Right lobe of liver (tissue), 6 donors: ENCODE results near the gene KIRREL3. TPM values are rescaled to one million over a fixed set of nuclear protein-coding genes. Genes with fewer than 3 reads are reported as not detected.

Experiments used
- ATAC-seq, 4 donors: fragments of 200-7000 bp; cut with Tn5 transposase; one replicate each; pipeline ENCODE4 v1.9.1; 2020; ENCODE audit warnings: mild to moderate bottlenecking in 4 of 4, moderate library complexity in 4 of 4
- DNase-seq, 3 donors: peaks; one replicate each; pipeline ENCODE4 v3.0.0-alpha.2; 2020
- H3K27ac ChIP-seq, 3 donors: fragments of 200-600 bp; one replicate each; pipeline ENCODE4 v1.8.0; 2022
- H3K27me3 ChIP-seq, 2 donors: fragments of 200-600 bp; one replicate each; pipeline ENCODE4 v1.8.0; 2022
- H3K36me3 ChIP-seq, 4 donors: fragments of 200-600 bp; sonication (generic) in 1 of 4; one replicate each; pipeline versions ENCODE4 v1.5.1 to v1.8.0; 2017 to 2022; ENCODE audit warnings: control low read depth in 1 of 4
- H3K4me1 ChIP-seq, 4 donors: fragments of 200-600 bp; sonication (generic) in 1 of 4; one replicate each; pipeline versions ENCODE4 v1.5.1 to v1.8.0; 2017 to 2022; ENCODE audit warnings: control low read depth in 1 of 4
- H3K4me3 ChIP-seq, 3 donors: fragments of 200-600 bp; one replicate each; pipeline ENCODE4 v1.8.0; 2022
- H3K9me3 ChIP-seq, 4 donors: fragments of 200-600 bp; sonication (generic) in 1 of 4; one replicate each; pipeline versions ENCODE4 v1.5.1 to v1.8.0; 2017 to 2022; ENCODE audit warnings: control low read depth in 1 of 4
- POLR2A ChIP-seq: fragments of 450-650 bp; IDR thresholded peaks from one replicate; pipeline ENCODE4 v1.6.1; 2017; ENCODE audit warnings: antibody characterized with exemption, mild to moderate bottlenecking
- WGBS: methylation state at CpG from one replicate; pipeline ENCODE4 v1.1.6; 2018; ENCODE audit warnings: low coverage, low lambda C conversion rate; ENCODE audit not compliant: insufficient coverage; ENCODE audit errors: missing lambda C conversion rate; 5-methylcytosine and 5-hydroxymethylcytosine counted together
- intact Hi-C, 2 donors: fragments of 100-400 bp; cut with DNase I; formaldehyde crosslinking; loops; one replicate each; pipeline versions ENCODE4 v1.11.2 to v1.14.1; 2022
- total RNA-seq, 6 experiments: library from RNA; depleted of rRNA in 2 of 6; stranded (reverse); fragments of >200 nt in 2 of 6; fragmentation: NEBNext Ultra II Directional in 3 of 6; extraction: Animal tissue kit (Norgen Biotek cat#: 25700) in 3 of 6; gene quantifications; one replicate each; pipeline versions ENCODE4 v1.1.0 to v1.2.4, GENCODE V29; 2016 to 2023
- TF ChIP-seq, protein P1 (sequence below), 4 donors: fragments of 200-600 bp in 3 of 4; fragments of 450-650 bp in 1 of 4; IDR thresholded peaks; one replicate each; pipeline versions ENCODE4 v1.5.1 to v1.8.0; 2016 to 2022; ENCODE audit warnings: antibody characterized with exemption in 4 of 4, mild to moderate bottlenecking in 2 of 4
- donor health status: DM: no; HTN: yes; CAD: no.
- donor health status: DM: no; HTN: no; CAD: no.
- donor health status: DM: no; HTN: no; CAD: no.
- donor health status: DM: no; HTN: yes; CAD: no.
- donor health status: DM: no; HTN: yes; CAD: no.

Gene KIRREL3
- total RNA-seq, 6 experiments from 2014 or later: not detected

DNA sequence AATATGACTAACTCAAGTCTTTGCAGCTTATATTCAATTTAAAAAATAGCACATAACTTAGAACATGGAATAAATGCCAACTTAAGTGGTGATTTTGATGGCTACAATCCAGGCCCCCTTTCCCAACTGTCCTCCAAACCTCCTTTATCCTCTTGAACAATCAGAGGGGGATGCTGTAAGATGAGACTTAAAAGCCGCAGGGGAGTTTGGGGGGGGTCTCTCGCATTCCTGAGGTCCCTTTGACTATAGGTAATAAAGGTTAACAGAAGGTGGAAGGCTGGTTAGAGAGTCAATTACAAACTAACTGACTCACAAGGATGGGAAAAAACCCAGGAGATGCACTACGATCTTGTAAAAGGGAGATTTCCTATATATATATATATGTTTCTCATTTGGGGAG lies 101.8 kb downstream of the KIRREL3 start:
- DNase-seq: no peak
- Histone ChIP-seq H3K4me3 (no peak overlapping the region), H3K4me1 (no peaks in the 10 kb centered on the region), H3K27me3 (no peaks in the 10 kb centered on the region), H3K36me3 (no peaks in the 10 kb centered on the region), H3K9me3 (no peaks in the 10 kb centered on the region), H3K27ac (no peak overlapping the region)
- no peak for ATAC-seq
- no peak for TF ChIP-seq POLR2A
- TF ChIP-seq, protein P1, sequence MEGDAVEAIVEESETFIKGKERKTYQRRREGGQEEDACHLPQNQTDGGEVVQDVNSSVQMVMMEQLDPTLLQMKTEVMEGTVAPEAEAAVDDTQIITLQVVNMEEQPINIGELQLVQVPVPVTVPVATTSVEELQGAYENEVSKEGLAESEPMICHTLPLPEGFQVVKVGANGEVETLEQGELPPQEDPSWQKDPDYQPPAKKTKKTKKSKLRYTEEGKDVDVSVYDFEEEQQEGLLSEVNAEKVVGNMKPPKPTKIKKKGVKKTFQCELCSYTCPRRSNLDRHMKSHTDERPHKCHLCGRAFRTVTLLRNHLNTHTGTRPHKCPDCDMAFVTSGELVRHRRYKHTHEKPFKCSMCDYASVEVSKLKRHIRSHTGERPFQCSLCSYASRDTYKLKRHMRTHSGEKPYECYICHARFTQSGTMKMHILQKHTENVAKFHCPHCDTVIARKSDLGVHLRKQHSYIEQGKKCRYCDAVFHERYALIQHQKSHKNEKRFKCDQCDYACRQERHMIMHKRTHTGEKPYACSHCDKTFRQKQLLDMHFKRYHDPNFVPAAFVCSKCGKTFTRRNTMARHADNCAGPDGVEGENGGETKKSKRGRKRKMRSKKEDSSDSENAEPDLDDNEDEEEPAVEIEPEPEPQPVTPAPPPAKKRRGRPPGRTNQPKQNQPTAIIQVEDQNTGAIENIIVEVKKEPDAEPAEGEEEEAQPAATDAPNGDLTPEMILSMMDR (IDR thresholded peaks at IDR 0.05): no peak
- 61% methylated on average over 3 of the region's 3 CpGs for WGBS
- intact Hi-C loops: no loop called here

DNA sequence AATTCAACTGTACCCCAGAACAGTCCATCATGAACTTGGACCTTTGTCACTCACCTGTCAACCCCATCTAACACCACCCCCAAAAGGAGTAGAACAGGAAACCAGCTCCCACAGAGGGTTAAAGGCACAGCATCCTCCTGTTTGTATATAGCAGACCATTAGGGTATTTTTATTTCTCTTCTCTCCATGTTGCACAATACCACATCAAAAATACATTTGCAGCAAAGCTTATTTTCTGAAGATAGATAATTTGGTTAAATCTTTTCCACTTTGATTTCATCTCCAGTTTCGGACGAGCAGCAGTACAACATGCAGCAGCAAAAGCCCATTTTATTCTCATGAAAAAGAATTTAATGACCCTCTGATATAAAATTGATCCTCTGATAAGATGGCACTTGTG lies 103.1 kb downstream of the KIRREL3 start:
- Histone ChIP-seq H3K4me1 (no peaks in the 10 kb centered on the region), H3K27ac (no peak overlapping the region), H3K9me3 (no peaks in the 10 kb centered on the region), H3K4me3 (no peak overlapping the region), H3K27me3 (no peaks in the 10 kb centered on the region), H3K36me3 (no peaks in the 10 kb centered on the region)
- intact Hi-C loops: no loop called here
- WGBS: 31% methylated on average over 2 of the region's 2 CpGs
- TF ChIP-seq, protein P1 (IDR thresholded peaks at IDR 0.05): no peak
- no peak for TF ChIP-seq POLR2A
- ATAC-seq: no peak
- DNase-seq: no peak

DNA sequence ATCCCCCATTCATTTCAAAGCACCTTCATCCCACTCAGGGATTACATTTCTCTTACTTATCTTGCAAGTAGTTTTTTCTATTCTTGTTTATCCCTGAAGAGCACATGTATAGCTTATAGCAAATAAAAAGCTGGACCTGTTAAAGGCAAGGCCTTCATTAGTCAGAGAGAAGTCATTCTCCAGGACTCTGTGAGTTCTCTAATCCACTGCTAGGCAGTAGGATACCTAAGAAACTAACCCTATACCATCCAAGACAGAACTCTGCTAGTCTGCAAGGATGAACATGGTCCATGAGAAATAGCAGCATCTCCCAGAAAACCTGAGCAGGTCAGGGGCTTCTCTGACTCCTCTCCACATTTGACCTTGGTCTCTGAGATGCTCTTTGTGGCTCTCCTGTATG lies 104.5 kb downstream of the KIRREL3 start:
- no peak for DNase-seq
- no peaks in the 10 kb centered on the region for H3K9me3 ChIP-seq
- no peak for TF ChIP-seq POLR2A
- TF ChIP-seq, protein P1 (IDR thresholded peaks at IDR 0.05): no peak
- no peak overlapping the region for H3K4me3 ChIP-seq
- H3K4me1 ChIP-seq: no peaks in the 10 kb centered on the region
- no peak overlapping the region for H3K27ac ChIP-seq
- intact Hi-C loops: no loop called here
- H3K36me3 ChIP-seq: no peaks in the 10 kb centered on the region
- no peaks in the 10 kb centered on the region for H3K27me3 ChIP-seq
- ATAC-seq: no peak

DNA sequence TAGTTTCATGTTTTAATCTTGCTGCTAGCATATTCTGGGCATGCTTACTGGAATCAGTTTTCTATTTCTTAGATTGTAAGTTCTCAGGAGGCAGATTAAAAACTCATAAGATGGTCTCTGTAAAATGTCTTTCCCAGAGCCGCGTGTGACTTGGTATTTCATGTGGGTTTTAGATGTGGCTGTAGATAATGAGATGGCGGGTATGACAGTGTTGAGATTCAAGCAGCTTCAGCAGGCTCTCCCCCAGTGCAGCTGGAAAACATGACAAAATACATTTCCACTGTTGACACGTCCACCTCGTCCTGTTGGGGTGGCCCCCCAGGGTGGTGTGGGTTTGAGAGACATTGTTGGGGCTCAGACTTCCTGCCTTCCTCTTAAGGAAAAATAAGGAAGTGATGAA lies 106.8 kb downstream of the KIRREL3 start:
- intact Hi-C loops: no loop called here
- ATAC-seq: no peak
- 20% methylated on average over 5 of the region's 5 CpGs for WGBS

More for the DNA sequence above, 106.8 kb downstream of the KIRREL3 start:
- Histone ChIP-seq H3K27ac (no peak overlapping the region), H3K4me1 (no peaks in the 10 kb centered on the region), H3K36me3 (no peaks in the 10 kb centered on the region), H3K27me3 (no peaks in the 10 kb centered on the region), H3K9me3 (no peaks in the 10 kb centered on the region), H3K4me3 (no peak overlapping the region)
- TF ChIP-seq, protein P1 (IDR thresholded peaks at IDR 0.05): no peak
- TF ChIP-seq POLR2A: no peak
- no peak for DNase-seq
